SK-N-SH (cell line): ENCODE results near the gene SLC22A6. TPM values are rescaled to one million over a fixed set of nuclear protein-coding genes. Genes with fewer than 3 reads are reported as not detected.

Experiments
- CTCF ChIA-PET: fragments of 300-600, 350-600 bp; formaldehyde crosslinking; extraction: SDS; loops from one replicate; lab custom pipeline; 2021; lab: Yijun Ruan, JAX
- POLR2A ChIA-PET: fragments of 350-600 bp; sonication (Branson Sonifier 250); formaldehyde crosslinking; extraction: SDS; loops from one replicate; lab custom pipeline; 2020; ENCODE audit warnings: antibody characterized with exemption, inconsistent platforms; lab: Yijun Ruan, JAX
- DNase-seq: peaks from one replicate; pipeline ENCODE4 v3.0.0; 2012
- H2AFZ ChIP-seq: fragments of 200-600 bp; sonication (generic); 2 replicates; pipeline ENCODE4 v1.8.1; 2016; ENCODE audit warnings: antibody characterized with exemption, mild to moderate bottlenecking, low read depth
- H3F3A ChIP-seq: fragments of 200-600 bp; sonication (generic); replicated peaks from 2 replicates; pipeline ENCODE3; 2016; ENCODE audit warnings: antibody characterized with exemption, mild to moderate bottlenecking; ENCODE audit not compliant: insufficient read depth
- H3K27ac ChIP-seq, 2 experiments: fragments of 200-500 bp in 1 of 2; fragments of 200-600 bp in 1 of 2; sonication (Bioruptor generic) in 1 of 2; sonication (generic), shearing (Covaris generic) in 1 of 2; 2 replicates each; pipeline versions ENCODE4 v1.5.1 to v1.6.1; 2014 to 2016; ENCODE audit warnings: low read depth in 2 of 2, inconsistent platforms in 1 of 2, low read length in 1 of 2, mild to moderate bottlenecking in 1 of 2, mixed read lengths in 1 of 2
- H3K27me3 ChIP-seq: fragments of 200-600 bp; sonication (generic), shearing (Covaris generic); 2 replicates; pipeline ENCODE4 v1.6.1; 2016; ENCODE audit warnings: mixed run types; ENCODE audit not compliant: insufficient read depth
- H3K36me3 ChIP-seq, 2 experiments: fragments of 200-500 bp in 1 of 2; fragments of 200-600 bp in 1 of 2; sonication (Bioruptor generic) in 1 of 2; sonication (generic) in 1 of 2; replicated peaks in 1 of 2; 2 replicates each; pipeline versions ENCODE3 to v1.5.1; 2014 to 2016; ENCODE audit warnings: low read length in 1 of 2, mild to moderate bottlenecking in 1 of 2; ENCODE audit not compliant: insufficient read depth in 2 of 2, control insufficient read depth in 1 of 2
- H3K4me1 ChIP-seq, 2 experiments: fragments of 200-500 bp in 1 of 2; fragments of 200-600 bp in 1 of 2; sonication (Bioruptor generic) in 1 of 2; sonication (generic), shearing (Covaris generic) in 1 of 2; 2 replicates each; pipeline versions ENCODE4 v1.5.1 to v1.6.1; 2014 to 2016; ENCODE audit warnings: low read depth in 1 of 2, low read length in 1 of 2, mixed run types in 1 of 2; ENCODE audit not compliant: insufficient read depth in 2 of 2, control insufficient read depth in 1 of 2
- H3K4me2 ChIP-seq: fragments of 200-600 bp; sonication (generic), shearing (Covaris generic); 2 replicates; pipeline ENCODE4 v1.6.1; 2017; ENCODE audit warnings: mixed run types
- H3K4me3 ChIP-seq, 2 experiments: fragments of 200-500 bp in 1 of 2; fragments of 200-600 bp in 1 of 2; sonication (Bioruptor generic) in 1 of 2; sonication (generic), shearing (Covaris generic) in 1 of 2; 2 replicates each; pipeline versions ENCODE4 v1.5.1 to v1.8.1; 2014 to 2016; ENCODE audit warnings: low read depth in 2 of 2, inconsistent platforms in 1 of 2, low read length in 1 of 2, mild to moderate bottlenecking in 1 of 2, mixed read lengths in 1 of 2, moderate library complexity in 1 of 2
- H3K79me2 ChIP-seq: fragments of 200-600 bp; sonication (generic); 2 replicates; pipeline ENCODE4 v1.8.1; 2017; ENCODE audit warnings: mild to moderate bottlenecking; ENCODE audit not compliant: insufficient read depth
- H3K9ac ChIP-seq: fragments of 200-600 bp; sonication (generic); 2 replicates; pipeline ENCODE4 v1.6.1; 2017; ENCODE audit warnings: mixed run types
- H3K9me2 ChIP-seq: fragments of 200-600 bp; sonication (generic); 2 replicates; pipeline ENCODE4 v1.6.1; 2017; ENCODE audit warnings: mixed run types
- H3K9me3 ChIP-seq: fragments of 200-600 bp; sonication (generic); 2 replicates; pipeline ENCODE4 v1.6.1; 2017; ENCODE audit warnings: mixed run types, mild to moderate bottlenecking, moderate library complexity
- H4K20me1 ChIP-seq: fragments of 200-600 bp; sonication (generic); 2 replicates; pipeline ENCODE4 v1.6.1; 2017; ENCODE audit warnings: mild to moderate bottlenecking, mixed run types; ENCODE audit not compliant: insufficient read depth
- ELF1 ChIP-seq: IDR thresholded peaks from 2 replicates; pipeline ENCODE4 v1.4.0; 2012
- EP300 ChIP-seq, 2 experiments: IDR thresholded peaks; 2 replicates each; pipeline versions ENCODE4 v1.4.0 to v1.6.1; 2012; ENCODE audit warnings: borderline replicate concordance in 1 of 2, low read depth in 1 of 2, low read length in 1 of 2
- IRF3 ChIP-seq: fragments of 150-350 bp; IDR thresholded peaks from 2 replicates; pipeline ENCODE4 v1.6.1; 2016; ENCODE audit warnings: mild to moderate bottlenecking, low read depth, low read length
- MAX ChIP-seq: IDR thresholded peaks from 2 replicates; pipeline ENCODE4 v1.4.0; 2012; ENCODE audit warnings: low read depth
- PBX3 ChIP-seq: IDR thresholded peaks from 2 replicates; pipeline ENCODE4; 2012
- POLR2AphosphoS5 ChIP-seq: IDR thresholded peaks from 2 replicates; pipeline ENCODE4 v1.6.1; 2012; ENCODE audit warnings: low read depth, low read length
- REST ChIP-seq: IDR thresholded peaks from 2 replicates; pipeline ENCODE4 v1.6.1; 2012; ENCODE audit warnings: mild to moderate bottlenecking, low read depth, low read length, moderate library complexity
- RXRA ChIP-seq: IDR thresholded peaks from 2 replicates; pipeline ENCODE4 v1.4.0; 2012; ENCODE audit warnings: low read depth, mild to moderate bottlenecking, borderline replicate concordance
- SMC3 ChIP-seq: IDR thresholded peaks from 2 replicates; pipeline ENCODE4 v1.6.1; 2012; ENCODE audit warnings: low read depth, low read length, improper control_type of control experiment
- TCF12 ChIP-seq: IDR thresholded peaks from 2 replicates; pipeline ENCODE4 v1.4.0; 2012
- TEAD4 ChIP-seq: IDR thresholded peaks from 2 replicates; pipeline ENCODE4 v1.4.0; 2012; ENCODE audit warnings: mild to moderate bottlenecking, borderline replicate concordance; ENCODE audit not compliant: insufficient read depth
- USF1 ChIP-seq: IDR thresholded peaks from 2 replicates; pipeline ENCODE4 v1.4.0; 2012; ENCODE audit warnings: low read depth, borderline replicate concordance
- WGBS: methylation state at CpG from one replicate; pipeline ENCODE4 v1.1.6; 2017; ENCODE audit warnings: low lambda C conversion rate; 5-methylcytosine and 5-hydroxymethylcytosine counted together
- polyA plus RNA-seq, 3 experiments: library from polyadenylated mRNA; depleted of rRNA; stranded (reverse); fragments of >200 nt; gene quantifications; 2 replicates each; pipeline ENCODE4 v1.2.3, GENCODE V29; 2012

Gene SLC22A6
- polyA plus RNA-seq, 1 of the 3 experiments (the other 2 are of a cell fraction) = not detected

- no peak overlapping the region for H2AFZ ChIP-seq
- H3K36me3 ChIP-seq = no peaks in the 10 kb centered on the region
- no peak for DNase-seq
- no peaks in the 10 kb centered on the region for H3K4me1 ChIP-seq
- no peak overlapping the region for H3K4me2 ChIP-seq
- H3K27ac ChIP-seq = no peak overlapping the region
- H3F3A ChIP-seq = no peaks in the 10 kb centered on the region
- TF ChIP-seq ELF1 (no peak), POLR2AphosphoS5 (no peak), TEAD4 (no peak), RXRA (no peak), MAX (no peak), REST (no peak), SMC3 (no peak), USF1 (no peak), EP300 (IDR thresholded peaks at IDR 0.05; ENCODE audit: borderline replicate concordance in 1 of 2, low read depth in 1 of 2, low read length in 1 of 2) (no peak), IRF3 (no peak), TCF12 (no peak)
- POLR2A ChIA-PET = no interaction called here
- WGBS = 84% methylated on average over 2 of the region's 3 CpGs
- H3K27me3 ChIP-seq = no peaks in the 10 kb centered on the region
- no peak overlapping the region for H3K9ac ChIP-seq
- H3K9me2 ChIP-seq = no peaks in the 10 kb centered on the region
- H3K79me2 ChIP-seq = no peaks in the 10 kb centered on the region
- CTCF ChIA-PET = interaction anchor here (0.8 to 1.3 kb wide), 4 partner anchors 13 to 176 kb away, joined by 3 to 6 read pairs (median 4); no protein-coding TSS in a partner anchor
- H3K4me3 ChIP-seq = no peak overlapping the region
- no peaks in the 10 kb centered on the region for H4K20me1 ChIP-seq
- no peaks in the 10 kb centered on the region for H3K9me3 ChIP-seq
Observed at GRCh38 chr11:62962391-62962790, 22.4 kb downstream of the SLC22A6 start.

- 48% methylated on average over 4 of the region's 4 CpGs for WGBS
Observed at GRCh38 chr11:62961017-62961570, 23.7 kb downstream of the SLC22A6 start.

More at GRCh38 chr11:62961017-62961570, 23.7 kb downstream of the SLC22A6 start:
- no peak overlapping the region for H3K9ac ChIP-seq
- no peak overlapping the region for H3K27ac ChIP-seq
- DNase-seq = no peak
- no peak overlapping the region for H3K4me3 ChIP-seq
- H3K4me2 ChIP-seq = no peak overlapping the region
- no peak overlapping the region for H2AFZ ChIP-seq
- ChIA-PET CTCF (no interaction called here), POLR2A (no interaction called here)
- no peaks in the 10 kb centered on the region for H3F3A ChIP-seq
- H3K79me2 ChIP-seq = no peaks in the 10 kb centered on the region
- no peak for TF ChIP-seq PBX3
- H4K20me1 ChIP-seq = no peaks in the 10 kb centered on the region
- H3K27me3 ChIP-seq = no peaks in the 10 kb centered on the region
- H3K9me3 ChIP-seq = no peaks in the 10 kb centered on the region
- no peaks in the 10 kb centered on the region for H3K4me1 ChIP-seq
- H3K36me3 ChIP-seq = no peaks in the 10 kb centered on the region
- H3K9me2 ChIP-seq = no peaks in the 10 kb centered on the region
